Colon (tissue), 2 donors: ENCODE data around the gene REXO1.

ENCODE experiments used
- FAIRE-seq: peaks from 2 replicates; lab custom pipeline; 2012; peaks lifted over from hg19 to GRCh38; lab: Jason Lieb, UNC
- donor health status: control.
- donor health status: control.

The REXO1 gene

DNA sequence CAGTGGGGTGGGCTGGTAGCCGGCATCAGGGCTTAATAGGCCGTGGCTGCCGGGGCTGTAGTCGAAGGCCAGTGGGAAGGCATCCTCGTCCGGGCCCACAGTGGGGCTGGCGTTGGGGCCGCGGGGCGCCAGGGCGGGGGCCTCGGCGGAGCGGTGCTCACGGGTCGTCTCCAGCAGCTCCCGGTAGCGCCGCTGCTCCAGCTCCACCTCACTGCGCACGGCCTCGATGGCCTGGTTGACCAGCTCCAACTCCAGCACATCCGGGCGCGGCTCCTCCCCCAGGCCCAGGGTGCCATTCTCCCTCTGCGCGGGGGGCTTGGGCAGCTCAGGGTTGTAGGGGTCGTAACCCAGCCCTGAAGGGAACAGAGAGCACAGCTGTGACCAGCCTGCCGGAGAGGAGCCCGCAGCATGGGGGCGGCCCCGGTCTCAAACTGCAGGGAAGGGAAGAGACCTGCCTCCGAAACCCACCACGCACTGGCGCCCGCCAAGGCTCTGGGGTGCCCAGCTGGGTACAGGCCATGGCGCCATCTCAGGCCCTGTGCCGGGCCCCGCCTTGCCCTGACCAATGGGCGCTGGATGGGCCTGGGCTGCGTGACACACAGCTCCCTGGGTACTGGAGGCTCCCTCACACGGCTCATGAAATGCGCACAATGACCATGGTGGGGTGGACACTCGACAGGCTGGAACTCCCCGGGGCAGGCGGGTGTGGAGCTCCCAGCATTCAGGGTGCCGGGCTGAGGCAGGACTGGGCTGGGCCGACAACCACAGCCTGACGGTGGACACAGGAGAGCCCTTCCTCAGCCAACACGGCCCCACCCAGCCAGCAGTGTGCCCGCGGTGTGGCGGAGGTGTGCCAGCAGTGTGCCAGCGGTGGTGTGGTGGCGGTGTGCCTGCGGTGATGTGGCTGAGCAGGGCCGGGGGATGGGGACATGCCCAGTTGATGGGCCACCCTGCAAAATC lies 19.7 kb downstream of the REXO1 start:
- FAIRE-seq, result no peak

DNA sequence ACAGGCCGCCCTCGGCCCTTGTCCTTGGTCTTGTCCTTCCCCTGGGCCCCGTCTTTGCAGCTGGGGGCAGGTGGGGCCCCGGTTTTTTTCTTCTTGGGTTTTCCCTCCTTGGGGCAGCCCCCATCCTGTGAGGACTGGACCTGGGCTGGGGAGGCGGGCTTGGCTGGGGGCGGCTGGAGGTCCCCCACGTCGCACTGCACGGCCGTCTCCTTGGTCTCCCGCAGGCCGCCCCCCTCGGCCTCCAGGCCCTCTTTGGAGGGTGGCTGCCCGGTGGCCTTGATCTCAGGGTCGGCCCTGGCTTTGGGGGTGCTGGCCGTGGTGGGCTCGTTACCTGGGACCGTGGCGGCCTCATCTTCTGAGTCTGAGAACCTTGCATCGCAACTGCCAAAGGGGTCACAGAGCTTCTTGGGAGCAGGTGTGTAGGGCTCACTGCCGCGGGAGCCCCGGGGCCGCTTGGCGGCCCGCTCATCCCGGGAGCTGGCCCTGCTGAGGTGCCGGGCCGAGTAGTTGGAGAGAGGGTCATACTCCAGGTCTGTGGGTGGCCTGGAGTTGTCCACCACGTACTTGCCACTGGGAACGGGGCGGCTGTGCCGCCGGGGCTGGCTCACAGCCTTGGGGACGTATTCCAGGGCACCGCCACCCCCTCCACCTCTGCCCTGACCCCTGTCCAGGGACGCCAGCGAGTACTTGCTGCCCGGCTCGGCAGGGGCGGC lies 20.6 kb downstream of the REXO1 start:
- FAIRE-seq, result no peak

DNA sequence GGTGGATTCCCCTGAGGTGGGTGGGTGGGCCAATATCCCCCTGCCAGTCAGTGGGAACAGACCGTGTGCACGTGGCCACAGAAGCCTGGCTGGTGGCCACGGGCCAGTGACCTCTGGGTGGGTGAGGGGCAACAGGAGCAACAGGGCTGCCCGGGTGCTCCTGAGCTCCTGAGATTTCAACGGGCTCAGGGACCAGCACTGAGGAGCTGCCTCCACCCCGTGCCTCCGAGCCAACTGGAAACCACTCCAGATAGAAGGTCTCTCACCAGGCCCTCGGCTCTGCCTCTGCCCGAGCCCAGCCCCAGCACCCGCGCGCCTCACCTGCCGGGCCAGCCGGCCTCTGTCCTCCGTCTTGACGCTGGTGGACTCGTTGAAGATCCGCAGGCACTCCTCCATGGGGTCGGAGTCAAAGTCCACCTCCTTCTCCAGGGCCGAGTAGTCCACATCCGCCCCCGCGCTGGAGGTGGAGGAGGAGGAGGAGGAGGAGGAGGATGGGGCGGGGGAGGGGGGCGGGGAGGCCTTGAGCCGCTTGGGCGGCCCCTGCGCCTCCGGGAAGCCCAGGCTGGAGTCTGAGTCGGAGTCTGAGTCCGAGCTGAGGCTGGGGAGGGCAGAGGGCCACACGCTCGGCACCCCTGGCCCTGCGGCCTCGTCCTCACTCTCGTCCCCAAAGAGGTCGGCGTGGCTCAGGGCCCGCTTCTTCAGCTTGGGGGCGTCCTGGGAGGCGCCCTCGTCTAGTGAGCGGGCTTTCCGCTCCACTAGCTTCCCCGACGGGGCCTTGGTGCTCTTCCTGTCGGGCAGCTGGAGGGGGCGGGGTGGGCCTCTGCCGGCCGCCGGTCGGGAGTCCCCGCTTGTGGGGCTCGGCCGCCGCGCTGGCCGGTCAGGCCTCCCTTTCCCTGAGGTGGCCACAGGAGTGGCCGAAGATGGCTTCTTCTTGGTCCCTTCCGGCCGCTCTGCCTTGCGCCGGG lies 21.4 kb downstream of the REXO1 start:
- no peak for FAIRE-seq

DNA sequence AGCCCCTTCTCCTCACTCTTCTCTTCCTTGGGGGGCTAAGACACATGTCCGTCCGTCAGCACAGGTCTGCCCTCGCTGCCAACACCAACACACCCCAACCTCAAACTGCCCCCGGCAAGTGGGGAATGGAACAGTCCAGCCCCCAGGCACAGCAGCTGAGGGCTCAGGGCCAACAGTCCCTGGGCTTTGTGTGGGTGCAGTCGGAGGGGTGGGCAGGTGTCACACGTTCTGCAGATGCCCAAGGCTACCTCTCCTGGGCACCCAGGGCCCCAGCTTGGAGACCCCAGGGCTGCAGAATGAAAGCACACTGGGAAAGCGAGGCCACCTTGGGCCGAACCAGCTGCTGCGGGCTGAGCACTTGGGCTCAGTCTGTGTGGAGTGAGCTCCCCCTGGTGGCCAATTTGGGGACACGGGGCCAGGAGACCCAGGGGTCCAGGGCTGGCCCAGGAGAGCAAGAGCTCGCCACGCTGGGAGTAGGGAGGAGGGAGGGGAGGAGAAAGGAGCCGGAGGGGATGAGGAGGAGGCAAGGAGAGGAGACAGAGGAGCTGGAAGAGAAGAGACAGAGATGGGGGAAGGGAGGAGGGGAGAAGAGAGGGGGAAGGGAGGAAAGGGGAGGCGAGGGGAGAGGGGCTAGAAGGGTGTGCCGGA lies 22.2 kb downstream of the REXO1 start:
- no peak for FAIRE-seq

DNA sequence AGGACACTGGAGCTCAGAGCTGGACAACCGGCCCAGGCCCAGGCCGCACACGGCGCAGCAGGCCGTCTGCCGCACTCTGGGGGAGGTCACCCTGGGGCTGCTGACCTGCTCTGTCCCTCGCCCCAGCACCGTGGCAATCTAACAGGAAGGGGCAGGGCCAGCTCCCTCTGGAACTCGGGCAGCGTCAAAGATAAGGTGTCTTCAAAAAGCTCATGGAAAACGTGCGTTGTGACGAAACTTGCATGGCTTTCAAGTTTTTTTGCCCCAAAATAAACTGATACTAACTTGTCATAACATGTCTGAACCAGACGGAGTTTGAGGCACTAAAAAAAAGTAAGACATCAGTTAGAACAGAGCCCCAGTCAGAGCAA lies 24.0 kb downstream of the REXO1 start:
- no peak for FAIRE-seq

DNA sequence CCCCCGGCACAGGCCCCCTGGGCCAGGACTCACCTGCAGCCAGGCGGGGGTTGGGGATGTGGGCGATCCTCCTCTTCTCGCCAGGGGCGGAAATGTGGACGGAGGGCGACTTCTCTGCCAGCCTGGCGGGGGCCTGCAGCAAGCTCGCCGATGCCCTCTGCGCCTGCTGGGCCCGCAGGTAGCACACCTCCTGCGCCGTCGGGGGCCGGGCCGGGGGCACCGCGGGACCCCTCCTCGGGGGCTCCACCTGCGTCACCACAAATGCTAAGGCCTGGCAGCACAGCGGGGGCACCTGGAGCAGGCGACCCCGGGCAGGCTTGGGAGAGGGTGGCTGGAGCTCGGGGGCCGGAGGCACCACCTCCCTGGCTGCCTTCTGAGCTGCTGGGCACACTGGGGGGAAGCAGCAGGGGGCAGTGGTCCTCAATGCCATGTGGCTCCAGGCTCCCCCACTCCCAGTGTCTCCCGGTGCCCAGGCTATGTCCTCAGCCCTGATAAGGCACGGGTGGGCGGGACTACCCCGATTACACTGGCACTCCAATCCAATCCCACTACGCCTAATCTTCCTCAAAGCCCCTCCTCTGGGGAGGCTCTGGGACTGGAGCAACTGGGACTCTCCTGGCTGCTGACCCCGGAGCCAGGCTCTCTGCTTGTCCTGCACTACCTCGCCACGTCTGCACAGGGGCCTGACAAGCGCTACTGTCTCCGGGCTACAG lies 24.6 kb downstream of the REXO1 start:
- FAIRE-seq, result no peak

DNA sequence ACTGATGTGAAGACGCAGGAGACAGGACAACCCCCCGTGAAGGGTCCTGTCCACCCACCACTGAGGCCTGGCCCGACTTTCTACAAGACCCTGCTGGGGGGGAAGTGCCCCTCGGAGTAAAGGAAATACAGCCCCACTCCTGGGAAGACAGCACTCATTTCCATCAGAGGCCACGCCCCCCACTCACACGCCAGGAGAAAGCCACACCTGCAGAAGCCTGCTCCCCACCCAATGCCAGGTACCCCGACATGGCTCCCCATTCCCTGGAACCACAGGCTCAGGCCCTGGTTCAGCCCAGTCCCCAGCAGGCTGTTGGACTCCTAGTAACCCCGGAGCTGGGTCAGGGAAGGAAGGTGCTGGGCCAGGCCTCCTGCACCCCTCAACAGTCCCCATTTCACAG lies 25.3 kb downstream of the REXO1 start:
- FAIRE-seq, result no peak

DNA sequence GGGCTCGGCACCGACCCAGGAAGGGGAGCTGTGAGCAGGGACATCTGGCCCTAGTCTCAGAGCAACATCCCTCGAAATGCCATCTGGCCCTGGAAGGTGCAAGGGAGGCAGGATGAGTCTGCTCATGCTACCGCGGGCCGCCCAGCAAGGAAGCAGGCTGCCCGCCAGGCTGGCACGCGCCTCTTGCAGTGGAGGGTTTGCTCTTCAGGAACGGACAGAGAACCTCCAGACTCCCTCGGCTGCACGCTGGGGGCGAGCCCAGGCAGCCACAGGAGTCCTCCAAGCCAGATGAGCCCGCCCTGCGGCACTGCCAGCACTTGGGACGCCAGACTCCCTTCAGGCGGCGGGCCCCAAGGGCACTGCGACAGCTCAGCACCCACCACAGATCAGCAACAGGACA lies 26.1 kb downstream of the REXO1 start:
- FAIRE-seq, result no peak

DNA sequence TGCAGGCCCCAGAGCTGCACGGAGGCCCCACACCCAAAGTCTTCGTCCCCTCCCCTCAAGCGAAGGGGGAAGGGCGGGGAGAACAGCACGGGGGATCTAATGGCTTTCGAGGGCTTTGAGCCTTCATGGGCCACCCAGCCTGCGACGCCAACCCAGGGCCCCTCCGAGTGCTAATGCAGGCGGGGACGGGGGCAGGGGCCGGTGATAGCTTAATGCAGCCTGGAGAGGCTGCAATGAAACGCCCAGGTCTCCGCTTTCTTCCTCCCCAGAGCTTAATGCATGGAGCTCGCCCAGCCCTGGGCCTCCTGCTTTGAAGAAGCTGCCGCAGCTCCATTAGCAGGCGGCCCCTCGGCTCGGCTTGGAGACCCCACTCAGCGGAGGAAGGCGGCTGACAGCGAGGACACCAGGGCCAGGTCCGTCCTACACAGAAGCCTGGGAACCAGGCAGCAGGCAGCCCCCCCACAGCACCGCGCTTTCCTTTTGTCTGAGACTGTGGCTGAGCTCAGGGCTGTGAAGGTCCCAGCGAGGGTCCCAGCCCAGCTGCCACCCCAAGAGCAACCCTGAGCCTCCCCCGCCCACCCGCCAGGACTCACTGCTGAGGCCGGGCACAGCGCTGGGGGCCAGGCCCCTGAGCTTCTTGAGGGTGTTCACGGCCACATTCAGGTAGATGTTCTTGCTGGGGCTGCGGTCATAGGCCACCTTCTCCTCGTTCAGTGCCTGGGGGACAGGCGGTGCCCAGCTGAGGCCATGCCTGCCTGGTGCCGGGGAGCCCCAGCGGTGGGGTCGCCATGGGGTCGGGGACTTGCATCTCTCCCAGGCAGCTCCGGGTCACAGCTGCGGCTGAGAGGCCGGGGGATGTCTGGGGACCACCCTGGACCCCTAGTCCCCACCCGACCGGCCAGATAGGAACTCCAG lies 28.7 kb downstream of the REXO1 start:
- FAIRE-seq, result no peak

DNA sequence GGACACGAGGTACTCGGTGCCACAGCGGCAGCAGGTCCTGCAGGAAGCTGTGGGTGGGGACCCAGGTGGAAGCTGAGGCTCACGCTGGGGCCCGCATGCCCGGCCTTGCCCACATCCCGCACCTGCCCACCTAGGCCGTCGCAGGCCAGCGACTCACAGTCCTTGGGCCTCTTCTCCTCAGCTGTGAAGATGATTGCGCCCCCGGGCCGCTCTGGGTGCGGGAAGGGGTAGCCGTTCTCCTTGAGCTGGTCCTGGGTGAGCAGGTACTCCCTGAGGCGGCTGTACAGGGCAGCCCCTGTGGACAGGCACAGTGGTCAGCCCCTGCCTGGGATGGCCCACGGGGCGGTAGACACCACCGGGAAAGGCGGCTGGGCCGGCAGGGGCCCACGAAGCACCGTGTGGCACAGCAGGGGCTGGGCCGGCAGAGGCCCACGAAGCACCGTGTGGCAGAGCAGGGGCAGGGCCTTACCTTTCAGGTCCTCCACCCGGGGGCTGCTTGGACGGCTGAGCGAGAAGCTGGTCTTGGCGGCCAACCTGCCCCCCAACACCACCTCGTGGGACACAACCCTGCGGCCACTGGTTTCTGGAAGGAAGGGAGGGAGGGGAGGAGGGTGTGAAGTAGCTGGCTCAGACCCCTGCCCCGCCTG lies 29.6 kb downstream of the REXO1 start:
- no peak for FAIRE-seq

DNA sequence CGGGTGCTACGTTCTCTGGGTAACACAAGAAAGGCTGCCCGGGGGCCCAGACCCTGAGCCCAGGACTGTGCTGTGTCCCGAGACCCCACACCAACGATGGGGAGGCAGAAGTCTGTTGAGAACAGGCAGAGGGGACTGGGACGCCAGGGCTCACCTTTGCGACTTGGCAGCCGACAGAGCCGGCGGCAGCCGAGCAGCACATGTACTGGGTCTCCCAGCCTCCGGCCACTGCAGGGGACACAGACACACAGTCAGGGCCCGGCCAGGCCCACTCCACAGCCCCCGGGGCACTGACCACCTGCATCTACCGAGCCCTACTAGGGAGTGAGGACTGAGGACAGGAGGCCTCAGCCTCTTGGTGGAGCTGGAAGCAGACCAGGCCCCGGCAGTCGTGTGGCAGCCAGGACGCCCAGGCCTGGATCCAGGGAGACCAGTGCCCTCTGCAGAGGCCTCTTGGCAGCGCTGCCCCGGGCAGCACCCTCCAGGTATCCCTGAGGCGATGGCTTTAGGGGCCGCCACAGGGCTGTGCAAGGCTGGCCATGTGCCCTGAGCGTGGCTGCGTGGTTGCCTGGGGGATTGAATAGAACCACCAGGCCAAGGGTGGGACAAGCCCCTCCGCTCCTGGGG lies 30.6 kb downstream of the REXO1 start:
- FAIRE-seq, result no peak

DNA sequence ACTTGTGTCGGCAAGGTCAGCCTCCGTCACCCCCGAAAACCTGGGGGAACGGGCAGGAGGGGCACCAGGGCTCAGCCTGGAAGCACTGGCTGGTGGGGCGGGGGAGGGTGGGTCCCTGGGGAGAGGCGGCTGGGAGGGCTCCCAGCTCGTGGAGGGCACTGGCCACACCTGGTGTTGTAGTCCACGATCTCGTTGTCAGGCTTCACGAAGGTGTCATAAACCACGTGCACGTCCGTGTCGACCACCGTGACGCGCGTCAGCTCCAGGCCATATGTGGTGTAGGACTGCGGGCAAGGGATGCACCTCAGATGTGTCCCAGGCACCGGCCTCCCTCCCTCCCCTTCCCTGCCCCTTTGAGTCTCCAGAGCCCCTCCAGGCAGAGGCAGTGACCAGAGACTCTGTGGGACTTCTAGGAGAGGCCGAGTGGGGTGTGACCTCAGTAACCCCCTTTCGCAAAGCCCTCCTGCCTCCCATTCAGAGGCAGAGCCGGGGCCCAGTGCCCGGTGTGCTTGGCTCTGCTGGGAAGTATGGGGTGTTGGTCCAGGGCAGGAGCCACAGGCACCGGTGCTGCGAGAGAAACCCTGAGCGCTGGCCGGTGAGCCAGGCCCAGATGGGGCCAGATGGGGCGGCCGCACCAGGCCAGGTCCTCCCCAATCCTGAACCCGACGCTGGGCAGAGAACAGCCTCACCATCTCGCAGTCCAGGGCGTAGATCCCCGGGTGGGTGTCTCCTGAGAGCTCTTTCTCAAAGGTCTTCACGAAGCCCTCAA lies 31.6 kb downstream of the REXO1 start:
- FAIRE-seq, result no peak

DNA sequence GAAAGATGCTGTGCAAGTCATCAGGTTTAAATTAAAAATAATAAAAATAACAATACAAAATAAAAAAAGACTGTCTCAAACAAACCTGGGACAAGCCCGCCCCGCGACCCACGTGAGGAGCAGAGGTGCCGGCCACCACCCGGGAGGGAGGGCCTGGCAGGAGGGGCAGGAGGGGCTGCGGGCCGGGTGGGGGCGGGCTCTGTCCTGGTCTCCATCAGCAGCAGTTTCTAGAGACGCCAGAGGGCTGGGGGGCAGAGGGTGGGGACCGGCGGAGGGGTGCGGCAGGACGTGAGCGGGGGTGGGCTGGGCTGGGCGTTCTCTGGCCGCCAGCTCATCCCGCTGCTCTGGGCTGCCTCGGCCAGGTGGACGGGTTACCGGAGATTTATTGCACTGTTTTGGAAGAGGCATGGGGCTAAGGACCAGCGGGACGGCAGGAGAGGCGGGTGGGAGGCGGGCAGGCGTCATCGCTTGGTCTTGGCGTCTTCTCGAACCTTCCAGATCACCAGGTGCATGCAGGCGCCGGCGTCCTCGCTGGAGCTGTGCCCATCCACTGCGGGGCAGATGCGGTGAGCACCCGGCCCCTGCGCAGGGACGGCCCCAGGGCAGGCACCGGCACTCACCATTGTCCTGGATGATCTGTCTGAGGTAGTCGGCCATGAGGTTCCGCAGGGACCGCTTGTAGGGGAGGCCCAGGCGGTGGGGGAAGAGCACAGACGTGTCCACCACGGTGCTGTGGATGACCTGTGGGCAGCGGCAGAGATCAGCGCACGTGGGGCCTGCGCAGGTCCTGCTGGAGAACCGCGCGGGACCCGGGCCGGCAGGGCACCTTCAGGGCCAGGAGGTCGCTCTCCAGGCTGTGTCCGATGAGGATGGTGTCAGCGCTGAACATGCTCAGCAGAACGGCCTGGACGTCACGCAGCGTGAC lies 32.4 kb downstream of the REXO1 start:
- no peak for FAIRE-seq

DNA sequence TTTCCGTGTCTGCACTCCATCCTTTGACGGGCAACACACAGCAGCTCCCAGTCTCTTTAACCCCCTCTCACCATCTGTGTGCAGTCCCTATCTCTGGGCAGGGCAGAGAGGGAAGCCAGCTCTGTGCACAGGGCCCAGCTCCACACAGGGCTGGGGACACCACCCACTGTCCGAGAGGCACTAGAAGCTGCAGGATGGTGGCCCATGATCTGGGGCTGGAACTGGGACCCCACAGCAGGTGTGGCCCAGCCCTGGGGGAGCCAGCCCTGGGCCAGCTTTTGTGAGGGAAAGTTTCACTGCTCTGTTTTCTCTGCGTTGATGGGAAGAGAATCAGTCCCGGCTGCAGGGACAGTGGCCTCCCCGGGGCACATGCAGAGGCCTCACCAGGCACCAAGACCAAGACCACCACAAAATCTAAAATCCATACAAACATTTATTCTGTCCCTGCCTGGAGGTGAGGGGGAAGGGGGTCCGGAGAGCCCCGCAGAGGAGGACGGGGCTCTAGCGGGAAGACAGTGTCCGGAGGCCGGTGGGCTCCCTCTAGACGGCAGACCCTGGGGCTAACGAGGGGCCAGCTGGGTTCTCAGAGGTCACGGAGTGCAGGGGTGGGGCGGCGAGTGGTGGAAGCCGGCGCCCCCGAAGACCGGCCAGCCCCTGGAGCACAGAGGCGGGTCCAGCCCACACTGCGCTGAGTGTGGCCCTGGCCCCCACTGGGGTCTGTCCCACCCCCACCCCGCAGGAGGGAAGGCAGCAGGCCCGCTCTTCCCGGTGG lies 33.3 kb downstream of the REXO1 start:
- FAIRE-seq, result no peak

DNA sequence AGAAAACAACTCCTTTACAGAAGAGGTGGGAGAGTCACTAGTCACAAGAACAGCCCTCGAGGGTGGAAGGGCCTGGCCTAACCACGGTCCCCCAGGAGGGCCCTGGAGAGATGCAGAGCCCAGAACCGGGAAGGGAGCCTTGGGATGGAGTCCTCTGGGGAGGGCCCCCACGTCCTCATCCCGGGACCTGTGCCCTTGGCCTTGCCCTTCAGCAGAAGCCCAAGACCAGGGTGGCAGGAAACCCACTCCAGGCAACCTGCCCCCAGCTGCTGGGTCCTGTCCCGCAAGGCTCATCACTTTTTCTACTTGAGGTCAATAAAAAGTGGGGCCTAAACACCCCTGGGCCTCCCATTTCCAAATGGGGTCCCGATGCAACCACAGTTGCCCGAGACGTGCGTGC lies 33.9 kb downstream of the REXO1 start:
- no peak for FAIRE-seq
